ENCODE results near the gene NUDT14.

DNA sequence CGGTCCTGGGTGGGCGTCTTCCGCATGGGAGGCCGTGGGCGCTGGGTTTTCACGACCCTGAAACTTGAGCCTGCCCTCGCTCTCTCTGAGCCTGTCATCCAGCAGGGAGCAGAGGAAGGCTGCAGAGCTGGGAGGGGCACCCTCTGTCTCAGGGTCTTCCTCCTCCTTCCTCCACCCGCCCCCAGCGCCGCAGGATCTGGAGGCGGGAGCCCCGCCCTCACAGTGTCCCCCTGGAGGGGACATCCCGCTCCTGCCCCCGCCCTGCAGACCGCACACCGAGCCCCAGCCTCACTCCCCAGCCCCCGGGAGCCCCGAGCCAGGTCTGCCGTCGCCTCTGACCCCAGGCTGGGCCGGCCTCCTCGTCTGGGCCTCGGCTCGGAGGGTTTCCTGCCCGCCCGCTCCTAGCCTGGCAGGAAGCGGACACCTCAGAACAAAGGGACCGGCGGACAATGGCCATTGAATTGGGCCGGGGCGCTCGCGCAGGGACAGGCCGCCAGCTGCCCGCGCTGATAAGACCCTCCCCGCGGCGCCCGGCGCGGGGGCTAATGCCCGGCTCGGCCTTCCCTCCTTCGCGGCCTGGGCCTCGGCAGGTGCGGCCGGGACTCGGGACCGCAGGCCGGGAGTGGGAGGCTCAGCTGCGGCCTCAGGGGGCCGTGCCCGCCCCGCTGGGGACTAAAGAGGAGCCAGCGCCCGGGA is 15.3 kb upstream of the NUDT14 start:
- TF ChIP-seq, protein P1, sequence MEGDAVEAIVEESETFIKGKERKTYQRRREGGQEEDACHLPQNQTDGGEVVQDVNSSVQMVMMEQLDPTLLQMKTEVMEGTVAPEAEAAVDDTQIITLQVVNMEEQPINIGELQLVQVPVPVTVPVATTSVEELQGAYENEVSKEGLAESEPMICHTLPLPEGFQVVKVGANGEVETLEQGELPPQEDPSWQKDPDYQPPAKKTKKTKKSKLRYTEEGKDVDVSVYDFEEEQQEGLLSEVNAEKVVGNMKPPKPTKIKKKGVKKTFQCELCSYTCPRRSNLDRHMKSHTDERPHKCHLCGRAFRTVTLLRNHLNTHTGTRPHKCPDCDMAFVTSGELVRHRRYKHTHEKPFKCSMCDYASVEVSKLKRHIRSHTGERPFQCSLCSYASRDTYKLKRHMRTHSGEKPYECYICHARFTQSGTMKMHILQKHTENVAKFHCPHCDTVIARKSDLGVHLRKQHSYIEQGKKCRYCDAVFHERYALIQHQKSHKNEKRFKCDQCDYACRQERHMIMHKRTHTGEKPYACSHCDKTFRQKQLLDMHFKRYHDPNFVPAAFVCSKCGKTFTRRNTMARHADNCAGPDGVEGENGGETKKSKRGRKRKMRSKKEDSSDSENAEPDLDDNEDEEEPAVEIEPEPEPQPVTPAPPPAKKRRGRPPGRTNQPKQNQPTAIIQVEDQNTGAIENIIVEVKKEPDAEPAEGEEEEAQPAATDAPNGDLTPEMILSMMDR (IDR thresholded peaks at IDR 0.05; ENCODE audit: low read depth, low read length) = no peak
- no peak for TF ChIP-seq EZH2phosphoT487 (IDR thresholded peaks at IDR 0.05; ENCODE audit: low read depth)

Data from OCI-LY3 (cell line).